ENCODE measurements around the gene TXNL4B. TPM values are rescaled to one million over a fixed set of nuclear protein-coding genes. Genes with fewer than 3 reads are reported as not detected.
A peak's percentile ranks its signal among the peaks of the same experiment; 100 is the strongest.
"Not testable (repeated sequence)": the region's sequence is repeated elsewhere in the genome, so short reads cannot be mapped to it uniquely, and the experiment has no call there.

Gene TXNL4B
- total and polyA plus RNA-seq, 4 donors = 5.0 to 11.6 (median 7.5) TPM

DNA sequence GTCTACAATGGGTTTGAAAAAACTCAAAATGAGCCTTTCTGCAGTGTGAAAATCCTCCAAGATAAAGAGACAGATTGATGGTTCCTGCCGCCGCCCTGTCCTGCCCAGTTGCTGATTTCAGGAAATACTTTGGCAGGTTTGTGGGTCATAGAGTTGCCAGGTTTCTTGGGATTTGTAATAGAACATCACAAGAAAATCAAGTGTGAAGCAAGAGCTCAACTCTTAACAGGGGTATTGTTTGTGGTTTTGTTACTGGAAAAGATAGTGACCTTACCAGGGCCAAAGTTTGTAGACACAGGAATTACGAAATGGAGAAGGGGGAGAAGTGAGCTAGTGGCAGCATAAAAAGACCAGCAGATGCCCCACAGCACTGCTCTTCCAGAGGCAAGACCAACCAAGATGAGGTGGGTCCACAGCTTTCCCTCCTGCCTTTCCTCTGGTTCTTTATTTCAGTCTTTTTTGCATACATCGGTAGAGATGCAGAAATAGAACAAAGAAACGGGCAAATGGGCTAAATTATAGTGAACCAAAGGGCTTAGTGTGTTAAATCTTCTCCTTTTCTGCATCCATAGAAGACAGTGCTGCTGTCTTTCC is 39.1 kb downstream of the TXNL4B start, which contains the start of gene HP:
Gene HP (plus strand): TSS at position 252 of the 594 bp plus-strand sequence. CDS start 148 bp downstream, at position 400.
- WGBS = 34% methylated on average over 5 of the region's 5 CpGs
- Histone ChIP-seq H3K27ac (ENCODE audit: low read depth in 1 of 2, low read length in 2 of 2) (peak within 1 kb of the TSS; percentile 74 to 84), H3K9ac (ENCODE audit: low read depth in 1 of 2, low read length in 2 of 2) (peak within 1 kb of the TSS; percentile 63 to 78), H3K4me3 (ENCODE audit: low read depth in 1 of 3, low read length in 3 of 3) (peak within 1 kb of the TSS; percentile 39 to 78 (median 70)), H3K4me1 (ENCODE audit: control insufficient read depth in 4 of 4, insufficient read depth in 4 of 4, low read length in 3 of 4) (peaks cover 7 to 43% (median 36%) of the 10 kb centered on the region in 4 donors)
- not testable (repeated sequence) for H3K27me3 ChIP-seq (ENCODE audit: control insufficient read depth in 4 of 4, insufficient read depth in 4 of 4, low read length in 3 of 4); H3K36me3 ChIP-seq (ENCODE audit: control insufficient read depth in 4 of 4, insufficient read depth in 3 of 4, low read depth in 1 of 4, low read length in 3 of 4); DNase-seq (ENCODE audit: low spot score); H3K9me3 ChIP-seq (ENCODE audit: control insufficient read depth in 4 of 4, low read length in 3 of 4)
- peak; percentile 53 for TF ChIP-seq TAF1 (conservative IDR thresholded peaks at IDR 0.05)
- TF ChIP-seq, protein P1, sequence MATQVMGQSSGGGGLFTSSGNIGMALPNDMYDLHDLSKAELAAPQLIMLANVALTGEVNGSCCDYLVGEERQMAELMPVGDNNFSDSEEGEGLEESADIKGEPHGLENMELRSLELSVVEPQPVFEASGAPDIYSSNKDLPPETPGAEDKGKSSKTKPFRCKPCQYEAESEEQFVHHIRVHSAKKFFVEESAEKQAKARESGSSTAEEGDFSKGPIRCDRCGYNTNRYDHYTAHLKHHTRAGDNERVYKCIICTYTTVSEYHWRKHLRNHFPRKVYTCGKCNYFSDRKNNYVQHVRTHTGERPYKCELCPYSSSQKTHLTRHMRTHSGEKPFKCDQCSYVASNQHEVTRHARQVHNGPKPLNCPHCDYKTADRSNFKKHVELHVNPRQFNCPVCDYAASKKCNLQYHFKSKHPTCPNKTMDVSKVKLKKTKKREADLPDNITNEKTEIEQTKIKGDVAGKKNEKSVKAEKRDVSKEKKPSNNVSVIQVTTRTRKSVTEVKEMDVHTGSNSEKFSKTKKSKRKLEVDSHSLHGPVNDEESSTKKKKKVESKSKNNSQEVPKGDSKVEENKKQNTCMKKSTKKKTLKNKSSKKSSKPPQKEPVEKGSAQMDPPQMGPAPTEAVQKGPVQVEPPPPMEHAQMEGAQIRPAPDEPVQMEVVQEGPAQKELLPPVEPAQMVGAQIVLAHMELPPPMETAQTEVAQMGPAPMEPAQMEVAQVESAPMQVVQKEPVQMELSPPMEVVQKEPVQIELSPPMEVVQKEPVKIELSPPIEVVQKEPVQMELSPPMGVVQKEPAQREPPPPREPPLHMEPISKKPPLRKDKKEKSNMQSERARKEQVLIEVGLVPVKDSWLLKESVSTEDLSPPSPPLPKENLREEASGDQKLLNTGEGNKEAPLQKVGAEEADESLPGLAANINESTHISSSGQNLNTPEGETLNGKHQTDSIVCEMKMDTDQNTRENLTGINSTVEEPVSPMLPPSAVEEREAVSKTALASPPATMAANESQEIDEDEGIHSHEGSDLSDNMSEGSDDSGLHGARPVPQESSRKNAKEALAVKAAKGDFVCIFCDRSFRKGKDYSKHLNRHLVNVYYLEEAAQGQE (IDR thresholded peaks at IDR 0.05) = peak; percentile 80
- TF ChIP-seq GABPA (IDR thresholded peaks at IDR 0.05 in 1 of 2, conservative IDR thresholded peaks at IDR 0.05 in 1 of 2) = peak in 1 of 2 donors; percentile 23
- TF ChIP-seq EGR1 (IDR thresholded peaks at IDR 0.05; ENCODE audit: low read depth in 2 of 2) = peak in 1 of 2 donors; percentile 81
- TF ChIP-seq RXRA (IDR thresholded peaks at IDR 0.05) = peak; percentile 60 to 88
- TF ChIP-seq, protein P2, sequence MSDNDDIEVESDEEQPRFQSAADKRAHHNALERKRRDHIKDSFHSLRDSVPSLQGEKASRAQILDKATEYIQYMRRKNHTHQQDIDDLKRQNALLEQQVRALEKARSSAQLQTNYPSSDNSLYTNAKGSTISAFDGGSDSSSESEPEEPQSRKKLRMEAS (IDR thresholded peaks at IDR 0.05) = peak; percentile 85
- peak; percentile 81 for TF ChIP-seq YY1 (IDR thresholded peaks at IDR 0.05)
- TF ChIP-seq, protein P3, sequence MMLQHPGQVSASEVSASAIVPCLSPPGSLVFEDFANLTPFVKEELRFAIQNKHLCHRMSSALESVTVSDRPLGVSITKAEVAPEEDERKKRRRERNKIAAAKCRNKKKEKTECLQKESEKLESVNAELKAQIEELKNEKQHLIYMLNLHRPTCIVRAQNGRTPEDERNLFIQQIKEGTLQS (IDR thresholded peaks at IDR 0.05) = peak; percentile 42
- TF ChIP-seq HNF4A (conservative IDR thresholded peaks at IDR 0.05) = peak; percentile 71 to 84
- TF ChIP-seq, protein P4, sequence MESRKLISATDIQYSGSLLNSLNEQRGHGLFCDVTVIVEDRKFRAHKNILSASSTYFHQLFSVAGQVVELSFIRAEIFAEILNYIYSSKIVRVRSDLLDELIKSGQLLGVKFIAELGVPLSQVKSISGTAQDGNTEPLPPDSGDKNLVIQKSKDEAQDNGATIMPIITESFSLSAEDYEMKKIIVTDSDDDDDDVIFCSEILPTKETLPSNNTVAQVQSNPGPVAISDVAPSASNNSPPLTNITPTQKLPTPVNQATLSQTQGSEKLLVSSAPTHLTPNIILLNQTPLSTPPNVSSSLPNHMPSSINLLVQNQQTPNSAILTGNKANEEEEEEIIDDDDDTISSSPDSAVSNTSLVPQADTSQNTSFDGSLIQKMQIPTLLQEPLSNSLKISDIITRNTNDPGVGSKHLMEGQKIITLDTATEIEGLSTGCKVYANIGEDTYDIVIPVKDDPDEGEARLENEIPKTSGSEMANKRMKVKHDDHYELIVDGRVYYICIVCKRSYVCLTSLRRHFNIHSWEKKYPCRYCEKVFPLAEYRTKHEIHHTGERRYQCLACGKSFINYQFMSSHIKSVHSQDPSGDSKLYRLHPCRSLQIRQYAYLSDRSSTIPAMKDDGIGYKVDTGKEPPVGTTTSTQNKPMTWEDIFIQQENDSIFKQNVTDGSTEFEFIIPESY (IDR thresholded peaks at IDR 0.05) = peak; percentile 64
- TF ChIP-seq SP1 (IDR thresholded peaks at IDR 0.05) = peak; percentile 70
- TF ChIP-seq JUND (IDR thresholded peaks at IDR 0.05) = peak; percentile 24 to 81
- peak; percentile 17 to 38 for TF ChIP-seq RAD21 (IDR thresholded peaks at IDR 0.05)

GRCh38 chr16:72051818-72052217 is 41.6 kb downstream of the TXNL4B start:
- Histone ChIP-seq H3K9ac (ENCODE audit: low read depth in 1 of 2, low read length in 2 of 2) (peak overlapping the region in 1 of 2 donors; percentile 4), H3K4me1 (ENCODE audit: control insufficient read depth in 4 of 4, insufficient read depth in 4 of 4, low read length in 3 of 4) (peaks cover 7 to 43% (median 36%) of the 10 kb centered on the region in 4 donors), H3K4me3 (ENCODE audit: low read depth in 1 of 3, low read length in 3 of 3) (no peak overlapping the region), H3K36me3 (ENCODE audit: control insufficient read depth in 4 of 4, insufficient read depth in 3 of 4, low read depth in 1 of 4, low read length in 3 of 4) (peaks cover 2 to 9% (median 4%) of the 10 kb centered on the region in 4 donors), H3K27ac (ENCODE audit: low read depth in 1 of 2, low read length in 2 of 2) (peak overlapping the region; percentile 74 to 84), H3K27me3 (ENCODE audit: control insufficient read depth in 4 of 4, insufficient read depth in 4 of 4, low read length in 3 of 4) (no peaks in the 10 kb centered on the region), H3K9me3 (ENCODE audit: control insufficient read depth in 4 of 4, low read length in 3 of 4) (peaks cover 0 to 2% (median 0%) of the 10 kb centered on the region in 4 donors)
- no peak for DNase-seq (ENCODE audit: low spot score)
- 26% methylated on average over 2 of the region's 2 CpGs for WGBS
- peak in 1 of 2 donors; percentile 70 for TF ChIP-seq JUND (IDR thresholded peaks at IDR 0.05)
- TF ChIP-seq GABPA (IDR thresholded peaks at IDR 0.05 in 1 of 2, conservative IDR thresholded peaks at IDR 0.05 in 1 of 2) = peak in 1 of 2 donors; percentile 48
- TF ChIP-seq EGR1 (IDR thresholded peaks at IDR 0.05; ENCODE audit: low read depth in 2 of 2) = peak; percentile 52 to 79
- TF ChIP-seq, protein P5, sequence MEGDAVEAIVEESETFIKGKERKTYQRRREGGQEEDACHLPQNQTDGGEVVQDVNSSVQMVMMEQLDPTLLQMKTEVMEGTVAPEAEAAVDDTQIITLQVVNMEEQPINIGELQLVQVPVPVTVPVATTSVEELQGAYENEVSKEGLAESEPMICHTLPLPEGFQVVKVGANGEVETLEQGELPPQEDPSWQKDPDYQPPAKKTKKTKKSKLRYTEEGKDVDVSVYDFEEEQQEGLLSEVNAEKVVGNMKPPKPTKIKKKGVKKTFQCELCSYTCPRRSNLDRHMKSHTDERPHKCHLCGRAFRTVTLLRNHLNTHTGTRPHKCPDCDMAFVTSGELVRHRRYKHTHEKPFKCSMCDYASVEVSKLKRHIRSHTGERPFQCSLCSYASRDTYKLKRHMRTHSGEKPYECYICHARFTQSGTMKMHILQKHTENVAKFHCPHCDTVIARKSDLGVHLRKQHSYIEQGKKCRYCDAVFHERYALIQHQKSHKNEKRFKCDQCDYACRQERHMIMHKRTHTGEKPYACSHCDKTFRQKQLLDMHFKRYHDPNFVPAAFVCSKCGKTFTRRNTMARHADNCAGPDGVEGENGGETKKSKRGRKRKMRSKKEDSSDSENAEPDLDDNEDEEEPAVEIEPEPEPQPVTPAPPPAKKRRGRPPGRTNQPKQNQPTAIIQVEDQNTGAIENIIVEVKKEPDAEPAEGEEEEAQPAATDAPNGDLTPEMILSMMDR (IDR thresholded peaks at IDR 0.05; ENCODE audit: low read depth, low read length, missing input control) = no peak
- peak; percentile 51 for TF ChIP-seq SP1 (IDR thresholded peaks at IDR 0.05)
- TF ChIP-seq, protein P1 (IDR thresholded peaks at IDR 0.05) = peak; percentile 26
- TF ChIP-seq HNF4A (conservative IDR thresholded peaks at IDR 0.05) = peak; percentile 86 to 87
- TF ChIP-seq RAD21 (IDR thresholded peaks at IDR 0.05) = peak; percentile 26 to 34
- no peak for TF ChIP-seq FOXA2 (IDR thresholded peaks at IDR 0.05)
- peak; percentile 57 for TF ChIP-seq YY1 (IDR thresholded peaks at IDR 0.05)
- TF ChIP-seq, protein P4 (IDR thresholded peaks at IDR 0.05) = peak; percentile 69
